DOHH2 (cell line): ENCODE data around the gene FTCD.

Source experiments
- EZH2phosphoT487 ChIP-seq: fragments of 200-600 bp; sonication (generic); IDR thresholded peaks from 2 replicates; pipeline ENCODE4 v1.6.1; 2017; ENCODE audit warnings: borderline replicate concordance, mild to moderate bottlenecking, antibody characterized with exemption, low read length, moderate library complexity, mixed read lengths
- TF ChIP-seq, protein P1 (sequence below): fragments of 200-600 bp; sonication (generic); IDR thresholded peaks from one replicate; pipeline ENCODE4 v1.5.1; 2014; ENCODE audit warnings: antibody characterized with exemption, mild to moderate bottlenecking, low read depth, low read length; ENCODE audit not compliant: poor library complexity, severe bottlenecking

GRCh38 chr21:46088189-46088588, 67.2 kb downstream of the FTCD start:
- TF ChIP-seq, protein P1, sequence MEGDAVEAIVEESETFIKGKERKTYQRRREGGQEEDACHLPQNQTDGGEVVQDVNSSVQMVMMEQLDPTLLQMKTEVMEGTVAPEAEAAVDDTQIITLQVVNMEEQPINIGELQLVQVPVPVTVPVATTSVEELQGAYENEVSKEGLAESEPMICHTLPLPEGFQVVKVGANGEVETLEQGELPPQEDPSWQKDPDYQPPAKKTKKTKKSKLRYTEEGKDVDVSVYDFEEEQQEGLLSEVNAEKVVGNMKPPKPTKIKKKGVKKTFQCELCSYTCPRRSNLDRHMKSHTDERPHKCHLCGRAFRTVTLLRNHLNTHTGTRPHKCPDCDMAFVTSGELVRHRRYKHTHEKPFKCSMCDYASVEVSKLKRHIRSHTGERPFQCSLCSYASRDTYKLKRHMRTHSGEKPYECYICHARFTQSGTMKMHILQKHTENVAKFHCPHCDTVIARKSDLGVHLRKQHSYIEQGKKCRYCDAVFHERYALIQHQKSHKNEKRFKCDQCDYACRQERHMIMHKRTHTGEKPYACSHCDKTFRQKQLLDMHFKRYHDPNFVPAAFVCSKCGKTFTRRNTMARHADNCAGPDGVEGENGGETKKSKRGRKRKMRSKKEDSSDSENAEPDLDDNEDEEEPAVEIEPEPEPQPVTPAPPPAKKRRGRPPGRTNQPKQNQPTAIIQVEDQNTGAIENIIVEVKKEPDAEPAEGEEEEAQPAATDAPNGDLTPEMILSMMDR = no peak
- no peak for TF ChIP-seq EZH2phosphoT487
